HepG2 (cell line): ENCODE measurements around the gene CMAS. TPM values are rescaled to one million over a fixed set of nuclear protein-coding genes. Genes with fewer than 3 reads are reported as not detected.

Experiments
- ATAC-seq: fragments of 200-7000 bp; cut with Tn5 transposase; 3 replicates; pipeline ENCODE4 v1.9.1; 2020; ENCODE audit warnings: mild to moderate bottlenecking, moderate library complexity
- BruUV-seq: library from RNA; stranded (reverse); fragments of 400-500 nt; replicated peaks from 2 replicates; lab custom pipeline; 2021; lab: Mats Ljungman, UMichigan
- CTCF ChIA-PET: fragments of 300-600 bp; formaldehyde crosslinking; extraction: SDS; loops from one replicate; lab custom pipeline; 2021; ENCODE audit warnings: low total read pairs, inconsistent platforms, low intra/inter-chr PET ratio; lab: Yijun Ruan, JAX
- POLR2A ChIA-PET: fragments of 350-600 bp; sonication (Branson Sonifier 250); formaldehyde crosslinking; loops from one replicate; lab custom pipeline; 2020; ENCODE audit warnings: antibody characterized with exemption, inconsistent platforms; lab: Yijun Ruan, JAX
- DNase-seq: peaks from one replicate; pipeline ENCODE4 v3.0.0-alpha.2; 2015; ENCODE audit warnings: low spot score
- FAIRE-seq: peaks from 3 replicates; lab custom pipeline; 2011; peaks lifted over from hg19 to GRCh38; lab: Jason Lieb, UNC
- H2AFZ ChIP-seq: one replicate; pipeline ENCODE4 v1.6.1; 2011; ENCODE audit warnings: low read length, inconsistent platforms
- H3K27ac ChIP-seq: fragments of 300-600 bp; 3 replicates; pipeline ENCODE4 v1.8.0; 2011; ENCODE audit warnings: mixed run types, mild to moderate bottlenecking, mixed read lengths, low read length, inconsistent platforms; ENCODE audit not compliant: insufficient read depth; ENCODE audit errors: extremely low read length
- H3K27me3 ChIP-seq, 2 experiments: fragments of 200-600 bp in 1 of 2; 2 replicates in 1 of 2; 3 replicates in 1 of 2; pipeline versions ENCODE4 v1.6.0 to v1.8.0; 2011; ENCODE audit warnings: low read length in 2 of 2, mild to moderate bottlenecking in 2 of 2, moderate library complexity in 2 of 2, inconsistent platforms in 1 of 2; ENCODE audit not compliant: insufficient read depth in 2 of 2, control insufficient read depth in 1 of 2
- H3K36me3 ChIP-seq, 2 experiments: fragments of 200-600 bp in 1 of 2; replicated peaks in 1 of 2; 2 replicates in 1 of 2; 3 replicates in 1 of 2; pipeline versions ENCODE4 v1.5.1 to v1.8.0; 2011; ENCODE audit warnings: low read length in 2 of 2, inconsistent platforms in 1 of 2; ENCODE audit not compliant: insufficient read depth in 2 of 2, control insufficient read depth in 1 of 2
- H3K4me1 ChIP-seq: 2 replicates; pipeline ENCODE4 v1.5.1; 2012; ENCODE audit warnings: low read length, inconsistent platforms; ENCODE audit not compliant: insufficient read depth
- H3K4me2 ChIP-seq: 2 replicates; pipeline ENCODE4 v1.6.0; 2011; ENCODE audit warnings: low read depth, low read length, inconsistent platforms
- H3K4me3 ChIP-seq, 3 experiments: fragments of 200-600 bp in 1 of 3; sonication (generic), shearing (Covaris generic) in 1 of 3; replicated peaks in 1 of 3; 2 replicates each; pipeline ENCODE4 v1.5.1; 2011 to 2016; ENCODE audit warnings: low read length in 3 of 3, inconsistent platforms in 2 of 3, low read depth in 2 of 3, mild to moderate bottlenecking in 2 of 3, control low read depth in 1 of 3, mixed read lengths in 1 of 3; ENCODE audit not compliant: insufficient read depth in 1 of 3
- H3K79me2 ChIP-seq: one replicate; pipeline ENCODE4 v1.6.1; 2011; ENCODE audit warnings: low read length, inconsistent platforms; ENCODE audit not compliant: insufficient read depth
- H3K9ac ChIP-seq: 2 replicates; pipeline ENCODE4 v1.6.0; 2011; ENCODE audit warnings: mild to moderate bottlenecking, low read depth, low read length, inconsistent platforms; ENCODE audit not compliant: insufficient read depth
- H3K9me3 ChIP-seq: 2 replicates; pipeline ENCODE4 v1.5.1; 2012; ENCODE audit warnings: mild to moderate bottlenecking, low read length
- H4K20me1 ChIP-seq: 2 replicates; pipeline ENCODE4 v1.6.0; 2011; ENCODE audit warnings: inconsistent platforms, mild to moderate bottlenecking, low read length, moderate library complexity; ENCODE audit not compliant: insufficient read depth
- DPF2 ChIP-seq: sonication (generic); formaldehyde crosslinking; IDR thresholded peaks from 2 replicates; pipeline ENCODE4 v1.4.0; 2020; ENCODE audit warnings: mild to moderate bottlenecking, low read depth, missing genetic modification reagents, borderline replicate concordance
- EEA1 ChIP-seq: sonication (generic); formaldehyde crosslinking; IDR thresholded peaks from 2 replicates; pipeline ENCODE4 v1.5.1; 2020; ENCODE audit warnings: mild to moderate bottlenecking, missing genetic modification reagents, borderline replicate concordance
- EHMT2 ChIP-seq: fragments of 200-600 bp; sonication (generic); IDR thresholded peaks from 2 replicates; pipeline ENCODE4 v1.7.0; 2017; ENCODE audit warnings: antibody characterized with exemption, low read depth, low read length, borderline replicate concordance
- FLYWCH1 ChIP-seq: sonication (generic); formaldehyde crosslinking; IDR thresholded peaks from 2 replicates; pipeline ENCODE4 v1.8.1; 2023; ENCODE audit warnings: mild to moderate bottlenecking, missing genetic modification reagents
- GABPA ChIP-seq, 2 experiments: IDR thresholded peaks; 2 replicates each; pipeline ENCODE4 v1.6.1; 2011 to 2016; ENCODE audit warnings: low read depth in 2 of 2, low read length in 1 of 2, missing biosample characterization in 1 of 2, missing genetic modification characterization in 1 of 2
- SNAI1 ChIP-seq: sonication (generic); formaldehyde crosslinking; IDR thresholded peaks from 2 replicates; pipeline ENCODE4 v1.5.0; 2020; ENCODE audit warnings: mild to moderate bottlenecking, missing genetic modification reagents, borderline replicate concordance
- ZNF205 ChIP-seq: IDR thresholded peaks from 2 replicates; pipeline ENCODE4 v1.6.1; 2018; ENCODE audit warnings: missing biosample characterization, missing genetic modification reagents
- ZNF646 ChIP-seq: sonication (generic); formaldehyde crosslinking; IDR thresholded peaks from 2 replicates; pipeline ENCODE4 v1.9.0; 2021; ENCODE audit warnings: mild to moderate bottlenecking, missing genetic modification reagents
- ZNF839 ChIP-seq: sonication (generic); formaldehyde crosslinking; IDR thresholded peaks from 2 replicates; pipeline ENCODE4 v1.4.0; 2020; ENCODE audit warnings: missing genetic modification reagents, mild to moderate bottlenecking, borderline replicate concordance
- WGBS: methylation state at CpG from one replicate; pipeline ENCODE4 v1.1.6; 2017; ENCODE audit warnings: low lambda C conversion rate; 5-methylcytosine and 5-hydroxymethylcytosine counted together
- in situ Hi-C: cut with HindIII; loops from 2 replicates; pipeline ENCODE4 v1.10.0; 2017; ENCODE audit warnings: low pct_unique_long_range_greater_than_20kb; ENCODE audit not compliant: extremely low pct_ligation_motif_present
- intact Hi-C: fragments of 100-400 bp; cut with micrococcal nuclease; formaldehyde crosslinking; loops from one replicate; pipeline ENCODE4 v1.10.0; 2022; ENCODE audit not compliant: unreplicated experiment
- polyA plus RNA-seq, 8 experiments: library from polyadenylated mRNA; depleted of rRNA in 3 of 8; stranded (reverse) in 7 of 8; unstranded in 1 of 8; fragments of >200 nt; fragmentation: Illumina TruSeq in 4 of 8; extraction: Trizol in 4 of 8; gene quantifications; 2 replicates each; pipeline versions ENCODE4 v1.2.1 to v1.2.3, GENCODE V29; 2011 to 2016; ENCODE audit warnings: low read depth in 4 of 8, missing spikeins in 1 of 8, mixed read lengths in 1 of 8; ENCODE audit not compliant: insufficient read depth in 1 of 8
- total RNA-seq, 5 experiments: library from RNA; depleted of rRNA; stranded (reverse); fragments of >200 nt; fragmentation: Illumina TruSeq; extraction: Trizol; gene quantifications; 2 replicates each; pipeline ENCODE4 v1.2.3, GENCODE V29; 2016; ENCODE audit warnings: low read depth in 1 of 5

The CMAS gene
- total and polyA plus RNA-seq, 2 of the 13 experiments (the other 11 are each of a cell fraction or from before 2014, with no cell fraction given): 14.0 to 21.3 TPM

GRCh38 chr12:22046968-22047390 lies 961 bp downstream of the CMAS start (continued):
- no peak for TF ChIP-seq GABPA (IDR thresholded peaks at IDR 0.05; ENCODE audit: low read depth, low read length)
- 0 out of 2 replicates have a peak, but pooled peaks have one; percentile 13 for TF ChIP-seq GABPA (CRISPR knock-in tag; IDR thresholded peaks at IDR 0.05; ENCODE audit: low read depth)
- TF ChIP-seq EEA1 (CRISPR knock-in tag): no peak

GRCh38 chr12:22047494-22047893 lies 1.5 kb downstream of the CMAS start:
- H3K79me2 ChIP-seq: peaks cover 8% of the 10 kb centered on the region
- DNase-seq (no peak), FAIRE-seq (no peak), ATAC-seq (no peak)
- H4K20me1 ChIP-seq: no peaks in the 10 kb centered on the region
- H3K9ac ChIP-seq: peak overlapping the region; percentile 83; the same call in 1 of the 2 replicates
- H3K9me3 ChIP-seq: no peaks in the 10 kb centered on the region
- in situ Hi-C loops (loop anchor here (25.0 kb wide), 1 partner anchor 535 kb away; the partner anchor contains the start of genes GOLT1B and RECQL), intact Hi-C loops (loop anchor here (2.0 kb wide), 1 partner anchor 577 kb away; the partner anchor contains the start of gene ETNK1)
- no peak overlapping the region for H3K27ac ChIP-seq
- TF ChIP-seq ZNF646 (CRISPR knock-in tag): no peak
- TF ChIP-seq EHMT2: no peak
- no peak for TF ChIP-seq SNAI1
- no peak for TF ChIP-seq ZNF205 (CRISPR knock-in tag)
- TF ChIP-seq ZNF839 (CRISPR knock-in tag): no peak
- TF ChIP-seq DPF2: no peak
- no peak for TF ChIP-seq FLYWCH1 (CRISPR knock-in tag)
- peak overlapping the region in 1 of 3 experiments; percentile 99; a peak in 1 of 6 replicates for H3K4me3 ChIP-seq
- peaks cover 68% of the 10 kb centered on the region for H3K4me1 ChIP-seq
- TSS peak; percentile 60 for BruUV-seq
- peak overlapping the region; percentile 87 for H3K4me2 ChIP-seq
- ChIA-PET CTCF (no interaction called here), POLR2A (no interaction called here)
- H3K36me3 ChIP-seq: no peaks in the 10 kb centered on the region
- H3K27me3 ChIP-seq: no peaks in the 10 kb centered on the region; a peak in 1 of 5 replicates
- no peak overlapping the region for H2AFZ ChIP-seq
- 95% methylated on average over 2 of the region's 2 CpGs for WGBS
